DMS53 (cell line): Measurements from ENCODE around the gene RASD2.

ENCODE experiments used
- DNase-seq: peaks from one replicate; lab custom pipeline; 2025; lab: John Stamatoyannopoulos, UW

The RASD2 gene

DNA sequence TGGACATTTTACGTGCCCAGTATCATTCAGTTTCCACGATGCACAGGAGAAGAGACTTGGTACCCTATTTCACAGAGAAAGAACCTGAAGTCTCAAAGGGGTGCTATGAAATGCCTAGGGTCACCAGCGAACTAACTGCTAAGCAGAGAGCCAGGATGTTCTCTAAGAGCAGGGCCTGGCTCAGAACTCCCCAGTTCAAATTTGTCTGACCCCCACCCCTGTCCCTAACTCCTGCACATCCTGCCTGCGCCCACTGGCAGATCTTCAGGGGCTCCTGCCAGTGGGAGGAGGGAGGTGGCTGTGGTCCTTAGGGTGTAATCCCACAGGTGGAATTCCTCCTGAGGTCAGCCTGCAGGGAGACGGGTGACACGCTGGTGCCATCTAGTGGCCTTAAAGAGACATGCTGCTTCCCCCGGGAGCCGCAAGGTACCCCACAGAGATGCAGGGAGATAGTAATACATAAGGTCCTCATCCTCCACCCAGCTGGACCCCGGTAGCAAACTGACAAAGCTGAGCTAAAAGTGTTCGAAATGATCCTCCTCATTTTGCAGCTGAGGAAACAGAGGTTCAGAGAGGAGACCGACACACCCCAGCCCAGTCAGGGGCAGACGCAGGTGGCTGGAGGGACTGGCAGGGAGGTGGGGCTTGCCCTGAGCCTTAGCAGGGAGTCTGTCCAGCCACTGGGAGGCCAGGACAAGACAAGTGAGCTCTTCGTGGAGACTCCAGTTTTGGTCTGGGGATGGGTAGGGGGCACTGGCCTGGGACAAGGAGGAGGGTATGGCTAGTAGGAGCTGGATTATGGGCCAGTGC is 42.4 kb downstream of the RASD2 start:
- DNase-seq, result peak; percentile 59

DNA sequence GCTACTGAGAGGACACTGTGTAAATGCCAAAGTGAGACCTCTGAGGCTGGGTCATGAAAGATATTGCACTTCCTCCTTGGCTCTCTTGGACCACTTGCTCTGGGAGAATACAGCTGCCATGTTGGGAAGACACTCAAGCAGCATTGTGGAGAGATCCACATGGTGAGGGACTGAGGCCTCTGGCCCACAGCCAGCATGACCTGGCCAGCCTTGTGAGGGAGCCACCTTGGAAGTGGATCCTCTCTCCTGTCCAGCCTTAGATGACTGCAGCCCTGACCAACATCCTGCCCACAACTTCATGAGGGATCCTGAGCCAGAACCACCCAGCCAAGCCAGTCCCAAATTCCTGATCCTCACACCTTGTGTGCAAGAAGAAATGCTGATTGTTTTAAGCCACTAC is 46.1 kb downstream of the RASD2 start:
- DNase-seq, result no peak

DNA sequence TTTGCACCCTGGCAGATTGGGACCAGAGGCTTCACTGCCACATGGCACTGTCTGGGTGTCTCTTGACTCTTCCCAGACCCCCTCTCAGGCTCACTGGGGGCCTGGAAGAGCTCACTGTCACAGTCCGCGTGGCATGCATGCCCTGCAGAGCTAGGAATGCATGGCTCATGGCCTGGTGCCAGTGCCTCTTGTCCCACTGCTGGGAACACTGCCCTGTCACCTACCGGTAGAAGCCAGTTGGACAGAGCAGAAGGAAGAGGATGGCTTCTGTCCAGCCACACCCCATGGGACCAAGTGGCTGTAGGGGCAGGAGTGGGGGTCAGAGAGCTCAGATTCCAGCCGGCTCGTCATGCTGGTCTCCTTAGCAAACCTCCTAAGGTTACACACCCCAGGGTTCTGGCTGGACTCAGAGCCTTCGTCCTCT is 46.8 kb downstream of the RASD2 start:
- DNase-seq, result no peak

DNA sequence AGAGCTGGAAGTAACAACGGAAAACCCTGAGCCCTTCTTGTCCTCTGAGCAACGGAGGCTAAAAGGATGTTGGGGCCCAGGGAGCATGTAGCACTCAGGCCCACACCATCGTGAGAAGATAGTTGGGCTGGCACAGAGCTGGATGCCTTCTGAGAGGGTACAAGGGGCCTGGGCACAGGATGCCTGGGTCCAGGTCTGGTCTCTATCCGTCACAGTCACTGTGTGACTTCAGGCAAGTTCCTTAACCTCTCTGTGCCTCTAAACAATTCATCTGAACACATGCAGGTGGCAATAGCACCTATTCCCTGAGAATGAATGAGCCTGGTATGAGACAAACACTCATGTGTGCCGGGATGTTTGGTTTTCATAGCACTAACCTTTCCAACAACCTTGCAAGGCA is 47.3 kb downstream of the RASD2 start:
- no peak for DNase-seq

DNA sequence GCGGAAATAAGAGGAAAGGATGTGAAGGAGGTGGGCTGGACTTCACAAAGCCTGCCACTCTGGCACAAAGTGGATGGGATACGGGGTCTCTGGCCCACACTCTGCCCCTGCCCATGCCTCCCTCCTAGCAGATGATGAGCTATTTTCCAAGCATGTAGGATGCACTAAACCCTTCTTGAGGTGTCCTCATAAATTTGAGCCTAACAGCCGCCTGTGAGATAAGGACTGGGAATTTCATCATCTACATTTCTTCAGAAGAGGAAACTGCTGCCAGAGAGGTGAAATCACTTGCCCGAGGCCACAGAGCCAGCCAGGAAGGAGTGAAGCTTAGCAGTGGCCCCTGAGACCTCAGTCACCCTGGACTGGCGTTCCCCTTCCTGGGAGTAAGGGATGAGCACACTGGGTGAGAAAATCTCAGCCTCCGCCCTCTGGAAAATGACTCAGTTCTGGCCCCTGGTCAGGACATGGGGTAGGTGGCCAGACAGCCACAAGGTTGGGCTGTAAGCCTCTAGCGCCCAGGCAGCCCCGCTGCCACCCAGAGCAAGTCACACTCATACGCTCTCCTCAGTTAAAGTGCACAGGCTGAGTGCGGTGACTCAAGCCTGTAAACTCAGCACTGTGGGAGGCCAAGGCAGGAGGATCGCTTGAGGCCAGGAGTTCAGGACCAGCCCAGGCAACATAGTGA is 48.6 kb downstream of the RASD2 start:
- DNase-seq, result no peak

DNA sequence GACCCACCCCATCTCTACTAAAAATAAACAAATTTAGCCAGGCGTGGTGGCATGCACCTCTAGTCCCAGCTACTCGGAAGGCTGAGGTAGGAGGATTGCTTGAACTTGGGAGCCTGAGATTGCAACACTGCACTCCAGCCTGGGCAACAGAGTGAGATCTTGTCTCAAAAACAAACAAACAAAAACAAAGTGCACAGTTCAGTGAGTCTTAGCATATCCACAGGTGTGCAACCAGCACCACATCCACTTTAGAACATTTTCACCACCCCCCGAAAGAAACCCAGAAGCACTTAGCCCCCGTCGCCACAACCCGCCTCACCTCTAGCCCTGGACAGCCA is 49.1 kb downstream of the RASD2 start:
- DNase-seq, result no peak

DNA sequence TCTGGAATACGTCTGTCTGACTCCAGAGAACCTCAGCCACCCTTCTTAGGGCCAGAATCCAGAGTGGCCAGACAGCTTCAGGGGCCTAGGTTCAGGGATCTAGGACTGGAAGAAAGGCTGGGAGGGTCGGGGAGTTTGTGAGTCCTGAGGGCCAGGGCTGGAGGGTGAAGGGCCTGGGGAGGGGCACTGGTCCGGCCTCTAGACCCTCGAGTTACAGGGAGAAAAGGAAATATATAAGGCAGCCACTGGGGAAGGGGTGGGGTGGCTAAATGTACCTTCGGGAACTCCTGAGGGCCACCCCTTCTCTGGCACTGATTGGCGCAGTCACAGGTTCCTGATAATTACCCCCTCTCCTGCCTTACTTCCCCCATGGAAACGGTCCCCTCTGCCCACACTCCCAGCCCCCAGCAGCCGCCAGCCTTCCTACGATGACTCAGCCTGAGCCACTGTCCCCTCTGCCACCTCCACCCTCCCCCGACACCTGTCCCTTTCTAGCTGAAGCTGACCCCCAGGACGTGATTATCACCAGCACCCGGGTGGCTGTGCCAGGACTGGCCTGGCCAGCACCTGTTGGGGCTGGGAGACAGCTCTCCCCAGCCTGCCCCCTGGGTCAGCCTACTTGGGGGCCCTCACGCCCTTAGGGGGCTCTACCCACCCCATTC is 50.1 kb downstream of the RASD2 start:
- DNase-seq, result no peak

DNA sequence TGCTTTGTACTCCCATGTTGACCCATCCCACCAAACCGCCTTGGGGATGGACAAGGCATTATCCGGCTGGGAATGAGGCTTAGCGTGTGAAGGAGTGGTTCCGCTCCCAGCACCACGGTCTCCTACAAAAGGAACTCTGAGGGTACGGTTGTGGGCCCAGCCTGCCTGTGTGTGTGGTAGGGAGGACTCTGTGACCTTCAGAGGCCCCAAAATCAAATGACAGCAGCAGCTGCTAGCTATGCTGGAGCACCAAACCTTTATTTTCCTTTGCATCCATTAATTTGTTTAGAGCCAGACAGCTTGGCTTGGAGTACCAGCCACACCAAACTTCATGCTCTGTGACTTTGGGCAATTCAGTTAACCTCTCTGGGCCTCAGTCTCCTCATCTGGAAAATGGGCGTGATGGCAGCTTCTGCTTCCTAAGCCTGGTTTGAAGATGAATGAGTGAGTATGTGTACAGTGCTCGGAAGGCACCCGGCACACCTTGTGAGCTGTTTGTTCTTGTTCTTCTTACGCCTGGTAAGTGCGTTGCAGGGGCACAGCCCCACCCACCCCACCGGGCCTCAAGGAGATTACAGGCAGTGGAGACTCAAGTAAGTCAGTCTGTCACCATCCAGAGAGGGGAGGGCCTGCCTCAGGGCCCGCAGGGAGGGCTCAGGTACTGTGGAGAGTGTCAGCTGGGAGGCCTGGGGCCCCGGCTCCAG is 51.2 kb downstream of the RASD2 start:
- no peak for DNase-seq

DNA sequence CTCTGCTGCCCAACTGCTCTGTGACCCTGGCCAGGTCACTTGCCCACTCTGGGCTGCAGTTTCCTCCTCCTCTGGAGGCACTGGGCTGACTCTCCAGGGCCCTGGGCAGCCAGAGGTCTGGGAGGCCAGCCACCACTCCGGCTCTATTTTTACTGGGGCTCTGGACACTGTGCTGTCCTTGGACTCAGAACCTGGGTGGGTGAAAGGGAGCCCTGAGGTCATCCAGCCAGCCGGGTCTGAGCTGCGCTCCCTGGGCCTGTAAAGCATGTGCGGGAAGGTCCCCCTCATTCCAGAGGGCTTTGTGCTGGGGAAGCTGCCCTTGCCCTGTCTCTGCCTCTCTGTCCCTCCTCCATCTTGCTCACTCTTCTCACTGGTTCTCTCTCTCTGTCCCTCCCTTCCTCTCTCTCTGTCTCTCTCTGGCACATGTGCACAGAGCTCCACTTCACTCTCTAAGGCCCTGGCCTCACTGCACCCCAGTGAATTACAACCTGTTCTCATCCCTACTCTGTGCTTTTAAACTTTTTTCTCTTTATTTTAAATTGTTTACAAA is 51.9 kb downstream of the RASD2 start:
- DNase-seq, result no peak

DNA sequence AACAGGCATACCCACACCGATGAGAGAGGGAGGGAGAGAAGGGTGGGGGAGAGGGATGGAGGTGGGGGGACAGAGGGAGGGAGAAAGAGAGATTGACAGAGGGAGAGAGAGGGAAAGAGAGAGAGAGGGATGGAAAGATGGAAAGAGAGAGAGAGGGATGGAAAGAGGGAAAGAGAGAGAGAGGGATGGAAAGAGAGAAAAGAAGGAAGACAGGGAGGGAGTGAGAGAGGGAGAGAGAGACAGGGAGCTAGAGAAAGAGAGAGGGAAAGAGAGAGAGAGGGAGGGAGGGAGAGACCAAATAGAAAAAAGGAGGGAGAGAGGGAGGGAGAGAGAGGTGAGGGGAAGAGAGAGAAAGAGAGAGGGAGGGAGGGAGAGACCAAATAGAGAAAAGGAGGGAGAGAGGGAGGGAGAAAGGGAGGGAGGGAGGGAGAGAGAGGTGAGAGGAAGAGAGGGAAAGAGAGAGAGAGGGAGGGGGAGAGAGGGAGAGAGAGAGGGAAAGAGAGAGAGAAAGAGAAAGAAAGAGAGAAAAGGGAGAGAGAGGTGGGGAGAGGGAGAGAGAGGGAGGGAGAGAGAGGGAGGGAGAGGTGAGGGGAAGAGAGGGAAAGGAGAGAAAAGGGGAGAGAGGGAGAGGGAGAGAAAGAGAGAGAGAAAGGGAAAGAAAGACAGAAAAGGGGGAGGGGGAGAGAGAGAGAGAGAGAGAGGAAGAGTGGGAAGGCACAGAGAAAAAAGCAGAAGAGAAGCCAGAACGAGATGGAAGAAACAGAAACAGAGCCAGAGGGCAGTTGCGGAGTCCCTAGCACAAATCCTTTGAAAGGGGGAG is 52.6 kb downstream of the RASD2 start:
- DNase-seq, result no peak

DNA sequence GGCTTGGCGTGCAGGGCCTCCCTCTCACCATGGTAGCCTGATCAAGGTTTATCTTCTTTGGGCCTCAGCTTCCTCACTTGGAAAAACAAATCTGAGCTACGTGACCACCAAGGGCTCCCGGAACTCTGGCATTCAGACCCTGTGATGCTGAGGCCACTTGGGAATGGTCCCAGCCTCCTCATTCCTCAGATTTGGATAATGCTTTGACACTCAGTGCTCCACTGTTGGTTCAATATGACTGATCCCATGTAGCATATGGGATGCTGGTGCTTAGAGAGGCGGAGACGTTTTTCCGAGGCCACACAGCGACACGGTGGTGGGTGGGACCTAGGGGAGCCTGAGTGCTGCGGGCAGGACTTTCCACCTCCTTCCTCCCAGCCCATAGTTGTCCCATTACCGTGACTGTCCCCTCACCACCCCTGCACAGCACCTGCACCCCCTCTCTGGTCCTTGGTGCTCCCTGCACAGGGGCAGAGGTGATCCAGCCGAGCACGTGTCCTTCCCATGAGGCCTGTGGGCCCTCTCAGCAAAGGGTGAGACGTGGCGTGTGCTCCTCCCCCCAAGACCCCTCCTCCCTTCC is 53.4 kb downstream of the RASD2 start:
- DNase-seq, result no peak

DNA sequence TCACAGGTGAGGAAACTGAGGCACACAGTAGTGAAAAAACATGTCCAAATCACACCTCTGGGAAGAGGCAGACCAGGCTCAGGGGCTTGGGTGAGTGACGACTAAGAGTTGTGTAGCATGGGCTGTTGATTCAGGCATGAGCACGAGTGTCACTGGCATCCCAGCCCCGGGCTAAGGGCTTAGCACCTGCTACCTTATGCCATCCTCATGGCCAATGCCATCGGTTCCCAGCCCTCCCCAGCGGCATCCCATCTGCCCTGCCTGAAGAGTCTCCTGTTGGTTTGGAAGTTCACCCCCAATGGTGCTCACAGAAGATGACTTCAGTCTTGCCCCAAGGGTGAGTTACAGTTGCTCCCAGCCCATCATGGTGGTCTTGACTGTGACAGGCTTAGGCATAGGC is 54.1 kb downstream of the RASD2 start:
- DNase-seq, result no peak

DNA sequence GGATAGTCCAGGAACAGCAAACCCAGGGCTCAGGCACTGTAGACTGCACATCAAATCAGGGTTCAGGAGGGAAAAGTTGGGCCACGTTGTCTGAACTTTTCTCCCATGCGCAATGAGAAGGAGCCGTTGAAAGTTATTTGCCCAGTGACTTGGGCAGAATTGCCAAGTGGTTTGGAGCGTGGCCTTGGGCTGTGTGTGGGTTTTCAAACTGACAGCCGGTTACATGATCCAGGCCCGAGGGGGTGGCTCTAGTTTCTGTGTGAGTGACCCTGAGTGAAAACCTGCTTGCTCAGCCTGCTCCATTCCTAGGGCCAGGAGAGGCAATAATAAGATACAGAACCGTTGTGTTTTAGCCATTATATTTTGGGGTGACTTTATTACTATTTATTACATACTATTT is 56.2 kb downstream of the RASD2 start:
- DNase-seq, result no peak

DNA sequence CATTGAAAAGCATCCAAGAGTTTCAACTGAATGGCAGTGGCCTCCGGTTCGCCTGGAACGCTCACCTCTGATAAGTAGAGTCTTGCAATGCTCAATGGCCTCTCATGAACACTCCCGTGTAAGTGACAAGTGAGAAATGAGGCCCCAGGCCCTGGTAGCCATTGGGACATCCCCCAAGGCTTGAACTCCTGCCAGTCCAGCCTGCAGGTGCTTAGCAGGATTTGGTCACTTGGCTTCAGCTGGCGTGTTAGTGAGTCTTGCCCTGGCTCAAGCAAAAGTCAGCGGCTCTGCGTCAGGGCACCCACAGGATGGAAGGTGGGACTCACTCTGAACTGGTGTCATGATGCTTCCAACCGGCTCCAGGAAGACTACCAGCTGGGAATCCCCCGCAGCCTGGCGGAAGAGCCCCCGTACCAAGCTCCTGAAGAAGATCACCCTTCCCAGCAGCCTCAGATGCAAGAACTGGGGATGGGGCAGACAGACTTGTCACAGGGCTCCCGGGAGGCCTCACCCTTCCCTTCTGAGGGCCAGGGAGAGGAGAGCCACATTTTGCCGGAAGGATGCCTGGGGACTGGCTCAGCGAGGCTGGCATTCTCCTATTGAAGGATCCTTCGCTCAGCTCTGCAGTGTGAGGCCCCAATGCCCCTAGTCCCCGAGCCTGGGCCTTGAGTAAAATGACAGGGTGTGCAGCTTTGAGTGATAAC is 57.2 kb downstream of the RASD2 start:
- DNase-seq, result no peak

DNA sequence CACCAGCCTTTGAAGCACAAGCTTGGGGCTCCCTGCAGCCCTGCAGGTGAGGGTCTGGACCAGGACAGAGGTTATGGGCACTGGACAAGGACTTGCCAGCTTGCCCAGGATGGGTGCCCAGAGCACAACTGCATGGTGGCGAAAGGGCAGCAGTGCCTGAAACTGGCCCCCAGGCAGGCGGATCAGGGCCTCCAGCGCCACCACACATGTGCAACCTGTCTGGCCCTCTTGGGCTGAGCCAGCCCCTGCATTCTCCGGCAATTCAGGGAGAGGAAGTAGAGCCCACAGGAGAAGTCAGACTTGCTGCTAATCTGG is 57.7 kb downstream of the RASD2 start:
- DNase-seq, result no peak

DNA sequence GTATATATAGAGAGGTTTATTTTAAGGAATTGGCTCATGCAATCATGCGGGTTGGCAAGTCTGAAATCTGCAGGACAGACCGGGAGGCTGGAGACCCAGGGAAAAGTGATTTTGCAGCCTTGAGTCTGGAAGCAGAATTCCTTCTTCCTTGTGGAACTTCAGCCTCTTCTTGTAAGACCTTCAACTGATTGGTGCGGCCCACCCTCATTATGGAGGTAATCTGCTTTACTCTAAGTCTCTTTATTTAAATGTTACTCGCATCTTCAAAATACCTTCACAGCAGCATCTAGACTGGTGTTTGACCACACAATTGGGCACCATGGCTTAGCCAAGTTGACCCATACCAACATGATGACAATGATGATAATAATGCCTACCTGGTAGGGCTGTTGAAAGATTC is 58.7 kb downstream of the RASD2 start:
- no peak for DNase-seq

DNA sequence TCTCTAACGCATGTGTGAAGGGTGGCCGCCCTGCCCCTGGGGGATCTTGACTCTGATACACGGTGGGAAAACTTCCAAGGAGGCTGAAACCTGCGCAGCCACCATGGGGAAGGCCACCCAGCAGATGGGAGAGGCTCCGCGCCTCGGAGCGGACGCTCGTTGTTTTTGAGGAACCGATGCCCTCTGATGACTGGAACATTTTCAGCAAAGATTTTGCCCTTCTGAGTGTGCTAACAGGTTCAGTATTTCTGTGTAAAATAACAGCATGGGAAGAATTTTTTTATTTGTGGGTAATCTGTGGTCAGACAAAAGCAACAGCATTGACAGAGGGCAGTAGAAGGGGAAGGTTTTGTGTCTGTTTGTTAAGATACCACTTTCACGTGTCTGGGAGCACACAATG is 59.8 kb downstream of the RASD2 start:
- DNase-seq, result no peak

DNA sequence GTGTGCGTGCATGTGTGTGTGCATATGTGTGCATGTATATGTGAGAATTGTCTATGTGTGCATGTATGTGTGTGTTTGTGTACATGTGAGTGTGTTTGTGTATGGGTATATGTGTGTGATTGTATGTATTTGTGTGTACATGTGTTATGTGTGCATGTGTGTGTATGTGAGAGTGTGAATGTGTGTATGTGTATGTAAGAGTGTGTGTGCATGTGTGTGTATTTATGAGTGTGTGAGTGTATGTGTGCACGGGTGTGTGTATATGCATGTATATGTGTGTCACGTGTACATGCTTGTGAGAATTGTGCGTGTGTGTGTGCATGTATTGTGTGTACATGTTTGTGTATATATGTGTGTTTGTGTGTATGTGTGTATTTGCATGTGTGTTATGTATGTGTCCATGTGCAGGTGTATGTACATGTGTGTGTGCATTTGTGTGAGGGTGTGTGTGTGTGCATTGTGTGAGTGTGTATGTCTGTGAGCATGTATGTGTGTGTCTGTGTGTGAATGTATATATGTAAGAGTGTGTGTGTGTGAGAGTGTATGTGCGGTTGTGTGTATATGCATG is 60.5 kb downstream of the RASD2 start:
- DNase-seq, result no peak

DNA sequence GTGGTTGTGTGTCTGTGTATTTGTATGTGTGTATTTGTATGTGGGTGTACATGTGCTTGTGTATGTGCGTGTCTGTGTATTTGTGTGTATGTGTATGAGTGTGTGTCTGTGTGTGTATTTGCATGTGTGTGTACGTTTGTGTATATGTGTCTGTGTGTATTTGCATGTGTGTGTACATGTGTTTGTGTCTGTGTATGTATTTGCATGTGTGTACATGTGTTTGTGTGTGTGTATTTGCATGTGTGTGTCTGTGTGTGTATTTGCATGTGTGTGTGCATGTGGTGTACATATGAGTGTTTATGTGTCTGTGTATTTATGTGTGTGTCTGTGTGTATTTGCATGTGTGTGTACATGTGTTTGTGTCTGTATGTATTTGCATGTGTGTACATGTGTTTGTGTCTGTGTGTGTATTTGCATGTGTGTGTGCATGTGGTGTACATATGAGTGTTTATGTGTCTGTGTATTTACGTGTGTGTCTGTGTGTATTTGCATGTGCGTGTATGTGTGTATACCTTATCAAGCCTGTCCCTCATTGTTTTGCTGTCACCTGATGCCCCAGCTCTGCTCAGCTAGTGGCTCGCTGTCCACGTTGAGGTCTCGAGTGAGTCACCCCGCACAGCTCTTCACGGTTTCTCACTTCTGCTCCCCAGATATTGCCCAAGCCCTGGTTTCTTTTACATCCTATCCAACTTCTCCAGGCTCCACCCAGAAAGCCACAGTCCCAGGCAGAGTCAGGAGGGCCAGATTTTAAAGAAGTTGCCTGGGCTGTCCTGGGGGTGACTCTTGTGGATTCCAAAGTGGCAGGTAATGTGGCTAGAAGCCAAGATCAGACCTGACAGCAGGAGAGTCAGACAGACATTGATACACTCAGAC is 61.3 kb downstream of the RASD2 start:
- DNase-seq, result no peak
